Measurements from ENCODE around the gene SPSB4.

Gene SPSB4

DNA sequence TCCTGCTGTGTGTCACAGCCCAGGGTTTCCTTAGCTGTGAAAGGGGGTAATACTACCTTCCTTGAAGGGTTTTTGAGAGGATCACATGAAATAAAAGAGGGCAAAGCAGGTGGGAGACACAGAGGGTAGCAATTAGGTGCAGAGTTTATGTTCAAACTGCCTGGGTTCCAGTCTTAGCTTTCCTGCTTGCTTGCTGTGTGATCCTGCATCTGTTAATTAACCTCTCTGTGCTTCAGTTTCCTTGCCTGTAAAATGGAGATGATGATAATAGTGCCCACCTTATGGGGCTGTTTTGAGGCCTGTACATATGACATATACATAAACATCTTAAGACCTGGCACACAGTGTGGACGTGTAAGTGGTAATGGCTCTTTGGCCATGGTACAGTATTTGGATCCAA lies 35.0 kb downstream of the SPSB4 start:
- DNase-seq (ENCODE audit: extremely low spot score) = no peak
- ChIA-PET POLR2A (no interaction called here), CTCF (interaction anchor here (1.1 kb wide), 1 partner anchor 105 kb away, joined by 3 read pairs; no protein-coding TSS in a partner anchor)
- no peak for TF ChIP-seq CTCF (IDR thresholded peaks at IDR 0.05; ENCODE audit: control extremely low read depth, extremely low read depth, low read depth, missing control alignments)

- TF ChIP-seq CTCF (IDR thresholded peaks at IDR 0.05; ENCODE audit: control extremely low read depth, extremely low read depth, low read depth, missing control alignments) = no peak
- no peak for DNase-seq (ENCODE audit: extremely low spot score)
- ChIA-PET CTCF (interaction anchor here (1.0 to 2.0 kb wide), 2 partner anchors 14 to 16 kb away, joined by 3 to 9 read pairs; no protein-coding TSS in a partner anchor), POLR2A (no interaction called here)
Observed at GRCh38 chr3:141087076-141087777, 36.1 kb downstream of the SPSB4 start.

DNA sequence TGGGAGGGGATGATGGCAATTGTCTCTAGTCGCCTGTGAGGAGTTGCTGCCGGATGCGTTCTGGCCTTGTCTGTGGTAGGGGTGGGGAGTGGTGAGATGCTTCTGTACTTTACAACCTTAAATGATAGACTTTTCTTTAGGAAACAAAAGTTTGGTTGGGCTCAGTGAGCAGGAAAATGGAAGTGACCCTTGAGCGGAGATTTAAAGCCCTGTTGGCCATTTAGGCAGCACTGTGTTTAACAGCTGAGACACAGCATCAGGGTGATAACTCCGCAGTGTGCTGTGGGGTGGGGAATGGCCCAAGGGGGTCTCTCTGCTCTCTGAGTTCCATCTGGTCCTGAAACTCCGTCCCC lies 36.6 kb downstream of the SPSB4 start:
- POLR2A ChIA-PET = no interaction called here
- CTCF ChIA-PET = interaction anchor here (1.0 to 2.0 kb wide), 3 partner anchors 12 to 16 kb away, joined by 3 to 9 read pairs (median 3); no protein-coding TSS in a partner anchor

DNA sequence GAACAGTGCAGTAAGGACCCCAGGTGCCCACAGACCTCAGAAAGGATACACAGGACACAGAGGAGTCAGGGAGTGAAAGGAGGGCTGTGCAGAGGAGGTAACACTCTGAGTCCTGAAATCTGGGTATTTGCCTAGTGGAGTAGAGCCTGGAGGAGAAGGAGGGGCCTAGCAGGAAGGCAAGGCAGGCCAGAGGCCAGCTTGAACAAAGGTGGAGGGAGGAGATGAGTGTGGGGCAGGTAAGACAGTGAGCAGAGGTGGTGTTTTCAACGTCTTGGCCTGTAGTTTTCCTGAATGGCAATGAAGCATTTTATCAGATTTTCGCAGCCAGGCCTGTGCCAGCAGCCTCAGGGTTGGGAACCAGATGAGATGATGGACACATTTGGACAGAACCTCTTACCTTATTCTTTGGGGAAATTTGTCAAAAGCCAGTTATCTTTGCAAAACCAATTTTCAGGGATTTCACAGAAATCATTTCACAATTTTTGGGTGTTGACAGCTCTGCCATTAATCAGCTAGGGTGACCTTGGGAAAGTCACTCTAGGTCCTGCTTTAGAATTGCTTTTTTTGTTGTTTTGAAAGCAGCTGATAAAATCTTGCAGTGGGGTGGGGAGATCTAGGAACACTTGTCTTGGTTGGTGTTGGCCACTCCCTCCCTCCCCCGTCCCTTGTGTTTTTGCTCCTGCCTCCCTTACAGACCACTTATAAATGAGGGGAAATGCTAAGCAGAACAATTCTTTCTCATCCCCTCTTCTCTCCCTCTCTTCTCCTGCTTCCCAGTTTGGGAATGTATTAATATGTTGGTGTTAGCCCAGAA lies 38.4 kb downstream of the SPSB4 start:
- no peak for TF ChIP-seq CTCF (IDR thresholded peaks at IDR 0.05; ENCODE audit: control extremely low read depth, extremely low read depth, low read depth, missing control alignments)
- ChIA-PET CTCF (interaction anchor here (1.0 to 2.0 kb wide), 3 partner anchors 14 to 89 kb away, joined by 3 to 9 read pairs (median 4); no protein-coding TSS in a partner anchor), POLR2A (no interaction called here)
- no peak for DNase-seq (ENCODE audit: extremely low spot score)

More for the DNA sequence above, 36.6 kb downstream of the SPSB4 start:
- DNase-seq (ENCODE audit: extremely low spot score) = no peak
- no peak for TF ChIP-seq CTCF (IDR thresholded peaks at IDR 0.05; ENCODE audit: control extremely low read depth, extremely low read depth, low read depth, missing control alignments)

- ChIA-PET CTCF (interaction anchor here (0.9 kb wide), 1 partner anchor 14 kb away, joined by 4 read pairs; no protein-coding TSS in a partner anchor), POLR2A (no interaction called here)
- TF ChIP-seq CTCF (IDR thresholded peaks at IDR 0.05; ENCODE audit: control extremely low read depth, extremely low read depth, low read depth, missing control alignments) = no peak
- DNase-seq (ENCODE audit: extremely low spot score) = no peak
Observed at GRCh38 chr3:141091426-141091825, 40.3 kb downstream of the SPSB4 start.

GRCh38 chr3:141092663-141093062 lies 41.5 kb downstream of the SPSB4 start:
- ChIA-PET CTCF (interaction anchor here (1.2 to 1.4 kb wide), 2 partner anchors 10 to 13 kb away, joined by 4 to 6 read pairs; no protein-coding TSS in a partner anchor), POLR2A (no interaction called here)
- no peak for TF ChIP-seq CTCF (IDR thresholded peaks at IDR 0.05; ENCODE audit: control extremely low read depth, extremely low read depth, low read depth, missing control alignments)
- no peak for DNase-seq (ENCODE audit: extremely low spot score)

Measured in GM10248 (cell line).